Ascending aorta (tissue), 2 donors: ENCODE measurements around the gene DYNLL1. TPM values are rescaled to one million over a fixed set of nuclear protein-coding genes. Genes with fewer than 3 reads are reported as not detected.
"Not testable (repeated sequence)": the region's sequence is repeated elsewhere in the genome, so short reads cannot be mapped to it uniquely, and the experiment has no call there.

Experiments used
- DNase-seq, 2 donors: peaks; one replicate each; pipeline ENCODE4 v3.0.0-alpha.2; 2019; ENCODE audit warnings: low spot score in 2 of 2
- H3K27ac ChIP-seq, 2 donors: fragments of 200-600 bp; sonication (generic); one replicate each; pipeline ENCODE4 v1.5.1; 2016 to 2017; ENCODE audit warnings: mild to moderate bottlenecking in 1 of 2
- H3K27me3 ChIP-seq: fragments of 200-600 bp; sonication (generic); one replicate; pipeline ENCODE4 v1.5.1; 2017
- H3K36me3 ChIP-seq, 2 donors: fragments of 200-600 bp; sonication (generic); one replicate each; pipeline ENCODE4 v1.5.1; 2016
- H3K4me1 ChIP-seq, 2 donors: fragments of 200-600 bp; sonication (generic); one replicate each; pipeline ENCODE4 v1.5.1; 2016 to 2017; ENCODE audit warnings: mild to moderate bottlenecking in 1 of 2
- H3K4me3 ChIP-seq, 2 donors: fragments of 200-600 bp; sonication (generic); one replicate each; pipeline ENCODE4 v1.5.1; 2016 to 2017; ENCODE audit warnings: mild to moderate bottlenecking in 1 of 2
- H3K9me3 ChIP-seq, 2 donors: fragments of 200-600 bp; sonication (generic); one replicate each; pipeline ENCODE4 v1.5.1; 2016
- intact Hi-C: fragments of 100-400 bp; cut with DNase I; formaldehyde crosslinking; loops from one replicate; pipeline ENCODE4 v1.15.1; 2023
- total RNA-seq: library from RNA; depleted of rRNA; stranded (reverse); fragments of >200 nt; gene quantifications from one replicate; pipeline ENCODE4 v1.1.0, GENCODE V29; 2016
- TF ChIP-seq, protein P1 (sequence below), 3 experiments: fragments of 200-600 bp in 2 of 3; fragments of 450-650 bp in 1 of 3; sonication (generic) in 2 of 3; IDR thresholded peaks; one replicate each; pipeline ENCODE4 v1.5.1; 2016 to 2019; ENCODE audit warnings: antibody characterized with exemption in 3 of 3, mild to moderate bottlenecking in 1 of 3, moderate library complexity in 1 of 3

The DYNLL1 gene
- total RNA-seq, 1 donor from 2014 or later, result 216 TPM

GRCh38 chr12:120479458-120479857, 16.5 kb upstream of the DYNLL1 start:
- Histone ChIP-seq H3K36me3 (peaks cover 0 to 9% of the 10 kb centered on the region in 2 donors), H3K9me3 (no peaks in the 10 kb centered on the region), H3K27ac (no peak overlapping the region), H3K4me1 (no peaks in the 10 kb centered on the region), H3K27me3 (no peaks in the 10 kb centered on the region), H3K4me3 (no peak overlapping the region)
- TF ChIP-seq, protein P1, sequence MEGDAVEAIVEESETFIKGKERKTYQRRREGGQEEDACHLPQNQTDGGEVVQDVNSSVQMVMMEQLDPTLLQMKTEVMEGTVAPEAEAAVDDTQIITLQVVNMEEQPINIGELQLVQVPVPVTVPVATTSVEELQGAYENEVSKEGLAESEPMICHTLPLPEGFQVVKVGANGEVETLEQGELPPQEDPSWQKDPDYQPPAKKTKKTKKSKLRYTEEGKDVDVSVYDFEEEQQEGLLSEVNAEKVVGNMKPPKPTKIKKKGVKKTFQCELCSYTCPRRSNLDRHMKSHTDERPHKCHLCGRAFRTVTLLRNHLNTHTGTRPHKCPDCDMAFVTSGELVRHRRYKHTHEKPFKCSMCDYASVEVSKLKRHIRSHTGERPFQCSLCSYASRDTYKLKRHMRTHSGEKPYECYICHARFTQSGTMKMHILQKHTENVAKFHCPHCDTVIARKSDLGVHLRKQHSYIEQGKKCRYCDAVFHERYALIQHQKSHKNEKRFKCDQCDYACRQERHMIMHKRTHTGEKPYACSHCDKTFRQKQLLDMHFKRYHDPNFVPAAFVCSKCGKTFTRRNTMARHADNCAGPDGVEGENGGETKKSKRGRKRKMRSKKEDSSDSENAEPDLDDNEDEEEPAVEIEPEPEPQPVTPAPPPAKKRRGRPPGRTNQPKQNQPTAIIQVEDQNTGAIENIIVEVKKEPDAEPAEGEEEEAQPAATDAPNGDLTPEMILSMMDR (IDR thresholded peaks at IDR 0.05), result no peak
- intact Hi-C loops, result no loop called here
- DNase-seq, result no peak

DNA sequence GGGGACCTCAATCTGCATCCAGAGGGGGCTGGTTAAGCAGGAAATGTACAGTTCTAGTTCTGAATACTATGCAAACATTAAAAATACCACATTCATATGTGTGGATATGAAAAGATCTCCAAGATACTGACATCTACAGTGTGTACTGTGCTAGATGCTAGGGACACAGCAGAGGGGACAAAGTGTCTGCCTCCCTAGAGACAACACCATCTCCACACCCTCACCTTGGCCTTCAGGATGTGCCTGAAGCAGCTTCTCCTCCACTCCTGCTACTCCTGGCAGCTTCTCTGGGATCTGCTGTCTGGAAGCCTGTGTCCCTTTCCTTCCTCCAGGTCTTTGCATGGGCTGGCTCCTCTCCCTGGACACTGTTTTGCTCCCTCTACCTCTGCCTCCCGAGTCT, 15.7 kb upstream of the DYNLL1 start:
- Histone ChIP-seq H3K36me3 (peaks cover 0 to 9% of the 10 kb centered on the region in 2 donors), H3K4me1 (no peaks in the 10 kb centered on the region), H3K27ac (no peak overlapping the region), H3K9me3 (no peaks in the 10 kb centered on the region), H3K4me3 (no peak overlapping the region), H3K27me3 (no peaks in the 10 kb centered on the region)
- intact Hi-C loops, result no loop called here
- TF ChIP-seq, protein P1 (IDR thresholded peaks at IDR 0.05), result no peak
- no peak for DNase-seq

DNA sequence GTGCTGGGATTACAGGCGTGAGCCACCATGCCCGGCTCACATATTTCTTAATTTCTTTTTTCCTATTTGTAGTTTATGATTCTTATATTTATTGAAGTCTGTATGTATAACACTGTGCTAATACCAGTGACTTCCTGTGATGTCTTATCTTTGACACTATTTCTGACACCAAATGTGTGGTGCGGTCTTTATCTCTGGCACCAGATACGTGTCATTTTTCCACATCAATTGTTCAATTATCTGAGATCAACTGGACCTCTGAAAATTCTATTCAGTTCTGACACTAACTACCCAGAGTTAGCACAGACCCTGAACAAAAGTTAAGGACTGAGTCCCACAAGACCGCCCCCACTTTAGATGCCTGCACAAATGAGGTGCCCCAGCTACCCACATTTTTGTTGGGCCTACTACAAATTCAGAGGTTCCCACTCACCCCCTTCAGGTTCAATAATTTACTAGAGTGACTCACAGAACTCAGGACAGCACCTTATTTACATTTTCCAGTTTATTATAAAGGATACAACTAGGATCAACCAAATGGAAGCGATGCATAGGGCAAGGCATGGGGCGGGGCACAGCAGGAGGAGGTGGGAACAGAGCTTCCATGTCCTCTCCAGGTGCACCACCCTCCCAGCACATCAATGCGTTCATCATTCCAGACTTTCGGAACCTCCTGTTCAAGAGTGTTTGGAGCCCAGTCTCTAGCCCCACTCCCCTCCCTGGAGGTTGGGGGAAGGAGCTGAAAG, 14.7 kb upstream of the DYNLL1 start:
- intact Hi-C loops, result no loop called here
- TF ChIP-seq, protein P1 (IDR thresholded peaks at IDR 0.05), result no peak
- no peak overlapping the region for H3K27ac ChIP-seq
- H3K9me3 ChIP-seq, result no peaks in the 10 kb centered on the region
- no peak for DNase-seq
- peaks cover 0 to 9% of the 10 kb centered on the region in 2 donors for H3K36me3 ChIP-seq
- H3K4me1 ChIP-seq, result no peaks in the 10 kb centered on the region
- H3K27me3 ChIP-seq, result no peaks in the 10 kb centered on the region
- H3K4me3 ChIP-seq, result no peak overlapping the region

DNA sequence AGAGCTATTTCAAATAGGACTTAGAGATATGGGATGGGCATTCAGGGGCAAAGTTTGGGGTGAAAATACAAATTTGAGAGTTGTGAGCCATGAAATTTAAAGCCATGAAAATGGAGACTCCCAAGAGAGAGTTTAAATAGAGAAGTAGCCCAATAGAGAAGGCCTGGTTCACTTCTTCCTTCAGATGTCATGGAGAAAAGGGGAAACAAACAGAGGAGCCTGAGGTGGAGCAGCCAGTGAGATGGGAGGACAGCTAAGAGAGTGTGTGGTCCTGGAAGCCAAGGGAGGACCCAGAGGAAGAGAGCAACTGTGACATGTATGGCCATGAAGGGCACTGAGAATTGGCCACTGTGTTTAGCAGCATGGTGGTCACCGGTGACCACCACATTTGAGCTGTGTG, 12.3 kb upstream of the DYNLL1 start:
- H3K27ac ChIP-seq, result no peak overlapping the region
- TF ChIP-seq, protein P1 (IDR thresholded peaks at IDR 0.05), result no peak
- DNase-seq, result no peak
- no peak overlapping the region for H3K4me3 ChIP-seq
- no peaks in the 10 kb centered on the region for H3K4me1 ChIP-seq
- intact Hi-C loops, result no loop called here
- peaks cover 0 to 9% of the 10 kb centered on the region in 2 donors for H3K36me3 ChIP-seq
- no peaks in the 10 kb centered on the region for H3K27me3 ChIP-seq
- no peaks in the 10 kb centered on the region for H3K9me3 ChIP-seq

GRCh38 chr12:120485961-120486881, 9.7 kb upstream of the DYNLL1 start:
- intact Hi-C loops, result no loop called here
- Histone ChIP-seq H3K9me3 (no peaks in the 10 kb centered on the region), H3K36me3 (peaks cover 0 to 9% of the 10 kb centered on the region in 2 donors), H3K27me3 (no peaks in the 10 kb centered on the region), H3K4me3 (no peak overlapping the region), H3K27ac (no peak overlapping the region), H3K4me1 (no peaks in the 10 kb centered on the region)
- DNase-seq, result no peak
- TF ChIP-seq, protein P1 (IDR thresholded peaks at IDR 0.05), result no peak

DNA sequence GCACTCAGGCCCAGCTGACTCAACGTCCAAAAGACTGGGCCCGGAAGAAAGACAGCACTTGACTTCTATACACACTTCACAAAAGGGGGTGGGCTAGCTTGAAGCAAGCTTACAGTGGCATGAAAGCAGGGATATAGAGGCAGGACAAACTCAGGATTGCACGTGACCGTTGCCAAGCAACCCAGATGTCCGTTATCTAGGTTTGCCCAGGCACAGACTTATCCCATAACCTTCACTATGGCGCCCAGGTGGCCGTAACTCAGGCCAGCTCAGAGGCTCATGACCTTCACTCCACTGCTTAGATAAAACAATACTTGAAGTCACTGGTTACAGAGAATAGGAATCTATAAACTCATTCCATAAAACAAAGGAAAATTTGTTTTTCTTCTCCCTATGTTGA, 8.4 kb upstream of the DYNLL1 start:
- H3K27ac ChIP-seq, H3K4me1 ChIP-seq, intact Hi-C loops: not testable (repeated sequence)

More for the DNA sequence above, 8.4 kb upstream of the DYNLL1 start:
- H3K27me3 ChIP-seq, H3K36me3 ChIP-seq, DNase-seq, H3K9me3 ChIP-seq, H3K4me3 ChIP-seq: not testable (repeated sequence)
